ENCODE measurements around the gene SYVN1.

SYVN1 gene

DNA sequence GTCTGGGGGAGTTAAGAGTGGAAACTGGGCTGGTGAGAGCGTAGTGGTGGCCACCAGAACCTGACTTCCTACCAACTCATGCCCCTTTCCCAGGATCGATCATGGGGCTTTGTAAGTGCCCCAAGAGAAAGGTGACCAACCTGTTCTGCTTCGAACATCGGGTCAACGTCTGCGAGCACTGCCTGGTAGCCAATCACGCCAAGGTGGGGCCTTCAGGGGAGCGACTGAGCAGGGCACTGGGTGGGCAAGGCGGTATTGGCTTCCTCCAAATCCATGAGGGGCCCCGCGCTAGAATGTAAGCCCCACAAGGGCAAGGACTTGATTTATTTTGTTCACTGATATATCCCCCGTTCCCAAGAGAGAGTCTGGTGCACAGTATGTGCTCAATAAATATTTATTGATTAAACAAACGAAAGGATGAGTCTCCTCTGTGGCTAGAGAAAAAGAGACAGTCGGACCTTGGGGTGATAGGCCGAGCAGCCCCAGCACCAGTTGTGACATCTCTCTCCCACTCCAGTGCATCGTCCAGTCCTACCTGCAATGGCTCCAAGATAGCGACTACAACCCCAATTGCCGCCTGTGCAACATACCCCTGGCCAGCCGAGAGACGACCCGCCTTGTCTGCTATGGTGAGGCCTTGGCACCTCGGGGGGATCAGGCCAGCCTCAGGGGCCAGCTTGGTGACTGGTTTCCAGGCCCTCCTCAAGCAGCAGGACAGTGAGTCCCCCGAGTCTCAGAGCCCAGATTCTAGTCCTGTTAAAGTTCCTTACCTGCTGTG lies 49.5 kb downstream of the SYVN1 start:
- DNase-seq, result no peak

DNA sequence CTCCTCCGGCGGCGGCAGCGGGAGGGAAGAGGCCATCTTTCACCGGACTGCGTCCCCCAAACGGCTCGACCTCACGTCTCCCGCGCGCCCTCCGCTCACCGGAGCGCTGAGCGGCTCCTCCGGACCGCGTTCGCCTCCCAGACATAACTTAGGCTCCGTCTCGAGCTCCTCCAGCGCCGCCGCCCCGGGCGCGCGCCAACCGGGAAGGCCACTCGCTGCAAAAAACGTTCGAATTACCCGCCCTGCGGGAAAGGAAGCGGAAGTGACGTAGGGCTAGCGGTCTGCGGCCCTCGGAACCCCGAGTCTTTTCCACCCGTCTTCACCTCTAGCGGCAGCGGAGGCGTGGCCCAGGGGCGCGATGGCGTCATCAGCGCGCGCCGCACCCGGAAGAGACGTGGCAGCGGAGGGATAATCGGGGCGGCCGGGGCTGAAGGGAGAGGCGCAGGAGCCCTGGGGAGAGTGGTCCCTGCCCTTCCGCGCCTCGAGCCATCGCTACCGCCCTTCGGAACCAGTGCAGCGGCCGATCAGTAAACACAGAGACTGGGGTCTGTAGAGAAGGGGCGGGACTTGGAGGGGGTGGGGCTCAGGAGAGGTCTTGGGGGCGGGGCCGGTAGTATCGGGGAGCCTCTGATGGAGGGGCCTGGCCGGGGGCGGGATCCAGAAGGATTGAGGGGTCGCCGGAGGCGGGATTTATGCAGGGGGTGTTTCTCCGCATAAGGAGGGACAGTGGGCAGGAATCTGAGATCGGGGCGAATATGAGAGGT lies 50.3 kb downstream of the SYVN1 start, which contains the start of the genes CDCA5 and ZFPL1:
Gene CDCA5, minus strand, starts transcription at position 207 of the 764 bp plus-strand sequence. Its CDS starts 62 bp downstream, at position 145.
Gene ZFPL1, plus strand, starts transcription at position 389 of the 764 bp plus-strand sequence. CDS start 477 bp downstream, outside the sequence.
- peak; percentile 99 for DNase-seq

DNA sequence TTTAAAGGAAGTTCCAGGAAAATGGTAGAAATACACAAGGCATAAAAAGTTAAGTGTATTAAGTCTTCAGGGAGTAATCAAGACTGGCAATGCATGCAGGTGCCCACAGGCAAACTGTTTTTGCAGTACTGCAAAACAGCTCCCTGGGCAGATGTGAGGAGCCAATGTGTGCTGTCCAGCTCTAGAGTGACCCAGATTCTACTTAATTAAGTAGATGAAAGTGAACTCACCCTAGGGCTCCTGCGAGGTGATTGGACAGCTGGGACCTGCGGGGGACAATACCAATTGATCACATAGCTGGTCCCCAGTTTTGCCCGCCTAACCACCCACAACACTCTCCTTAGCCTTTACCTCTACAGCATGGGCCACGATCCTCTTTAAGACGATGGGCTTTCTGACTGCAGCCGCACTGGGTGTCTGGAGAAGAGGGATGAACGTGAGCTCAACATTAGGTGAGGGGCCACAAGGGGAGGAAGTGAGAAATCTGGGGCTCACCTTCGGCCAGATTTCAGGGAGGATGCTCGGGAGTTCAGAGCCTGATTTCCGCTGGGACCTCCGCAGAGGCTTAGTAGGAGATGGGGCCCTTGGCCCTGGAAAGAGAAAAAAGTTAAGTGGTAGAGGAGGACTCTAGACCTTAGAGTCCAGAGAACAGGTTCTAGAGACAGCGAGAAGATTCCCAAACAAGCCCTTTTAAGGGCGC lies 51.0 kb downstream of the SYVN1 start:
- DNase-seq, result no peak

DNA sequence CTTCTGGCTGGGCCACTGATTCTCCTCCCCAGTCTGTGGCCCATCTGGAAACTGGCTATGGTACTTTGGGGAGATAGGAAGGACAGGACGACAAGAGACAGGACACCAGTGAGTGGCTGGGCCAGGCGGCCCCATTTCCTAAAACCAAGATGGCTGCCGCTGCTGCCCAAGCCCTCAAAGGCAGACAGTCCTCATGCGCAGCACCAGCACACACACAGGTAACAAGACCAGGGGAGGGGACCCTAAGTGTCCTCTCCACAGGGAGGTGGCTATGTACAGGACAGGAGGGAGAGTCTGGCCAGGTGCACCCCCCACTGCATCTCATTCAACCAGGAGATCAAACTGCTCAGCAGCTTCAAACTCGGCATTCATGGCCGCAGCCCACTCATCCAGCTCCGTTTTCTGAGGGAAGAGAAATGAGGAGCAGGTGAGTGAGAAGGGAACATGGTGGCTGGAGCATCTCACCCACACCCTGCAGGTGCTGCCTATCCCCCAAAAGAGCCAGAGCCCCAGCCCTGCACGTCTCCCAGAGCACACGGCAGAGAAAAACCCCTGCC lies 55.5 kb downstream of the SYVN1 start:
- DNase-seq, result no peak

DNA sequence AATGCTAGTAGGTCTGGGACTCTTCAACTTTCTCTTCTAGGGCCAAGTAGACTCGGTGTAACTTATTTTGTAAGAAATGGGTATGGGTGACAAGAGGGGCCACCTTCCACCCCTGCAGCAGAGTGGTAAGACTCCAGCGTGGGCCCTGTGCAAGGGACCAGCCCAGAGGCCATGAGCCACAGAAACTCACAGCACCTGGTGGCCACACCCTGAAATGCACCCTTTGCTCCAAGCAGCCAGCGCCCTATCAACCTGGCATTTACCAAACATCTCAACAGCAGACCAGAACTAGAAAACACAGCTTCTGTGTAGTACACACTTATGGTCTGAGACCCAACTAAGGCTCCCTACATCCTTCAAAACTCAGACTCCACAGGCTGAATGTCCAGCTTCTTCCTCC lies 56.2 kb downstream of the SYVN1 start:
- DNase-seq, result peak; percentile 74

DNA sequence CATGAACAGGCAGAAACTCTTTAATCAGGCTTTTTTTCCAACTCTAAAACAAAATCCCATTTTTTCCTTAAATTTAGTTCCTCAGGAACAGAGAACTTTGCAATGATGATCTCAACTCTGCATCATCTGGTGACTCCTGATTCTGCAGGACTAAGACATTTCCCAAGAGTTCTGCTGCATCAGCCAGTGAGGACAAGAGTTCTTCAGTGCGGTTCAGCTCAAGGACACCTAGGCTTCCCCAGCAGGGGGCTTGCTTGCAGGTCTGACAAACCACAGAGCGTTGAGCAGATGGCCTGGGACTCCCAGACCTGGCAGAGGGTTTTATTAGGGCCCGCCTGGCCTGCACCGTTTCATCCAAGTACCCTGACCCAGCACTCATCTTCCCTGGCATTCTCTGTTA lies 56.9 kb downstream of the SYVN1 start:
- DNase-seq, result peak; percentile 35

Measured in RPMI8226 (cell line).